ENCODE measurements around the gene AOPEP. TPM values are rescaled to one million over a fixed set of nuclear protein-coding genes. Genes with fewer than 3 reads are reported as not detected.

The AOPEP gene
- total and polyA plus RNA-seq, 7 donors, result 28.0 to 490 (median 184) TPM

- TF ChIP-seq EP300 (IDR thresholded peaks at IDR 0.05) (no peak), CTCF (IDR thresholded peaks at IDR 0.05) (no peak), POLR2A (IDR thresholded peaks at IDR 0.05) (no peak), POLR2AphosphoS5 (IDR thresholded peaks at IDR 0.05) (no peak)
- no peaks in the 10 kb centered on the region for H3K27me3 ChIP-seq
- DNase-seq, result peak; percentile 61
- no peaks in the 10 kb centered on the region for H3K36me3 ChIP-seq
- whole genome bisulfite sequencing, 2 donors, result 92 to 93% methylated on average over 17 of the region's 17 CpGs
- no peak overlapping the region for H3K4me3 ChIP-seq
- intact Hi-C loops (cut with DNase I), result loop anchor here (5.0 kb wide), 1 partner anchor 88 kb away; no protein-coding TSS in a partner anchor
- H3K27ac ChIP-seq, result peak overlapping the region; percentile 72 to 86 (median 82)
- H3K4me1 ChIP-seq, result peaks cover 0 to 53% (median 46%) of the 10 kb centered on the region in 4 donors
- H3K9me3 ChIP-seq, result no peaks in the 10 kb centered on the region
These were observed 193.0 kb downstream of the AOPEP start for GRCh38 chr9:94919376-94920098.

- Histone ChIP-seq H3K9me3 (no peaks in the 10 kb centered on the region), H3K4me1 (peaks cover 0 to 50% (median 46%) of the 10 kb centered on the region in 4 donors), H3K4me3 (no peak overlapping the region), H3K27me3 (no peaks in the 10 kb centered on the region), H3K27ac (peak overlapping the region; percentile 72 to 86 (median 82)), H3K36me3 (no peaks in the 10 kb centered on the region)
- intact Hi-C loops (cut with DNase I), result loop anchor here (5.0 kb wide), 1 partner anchor 87 kb away; no protein-coding TSS in a partner anchor
- WGBS, 2 donors, result 73 to 85% methylated on average over 12 of the region's 12 CpGs
- no peak for TF ChIP-seq EP300 (IDR thresholded peaks at IDR 0.05)
- peak in 2 of 4 donors; percentile 10 to 21 for TF ChIP-seq POLR2AphosphoS5 (IDR thresholded peaks at IDR 0.05)
- DNase-seq, result peak; percentile 79
These were observed 194.1 kb downstream of the AOPEP start for GRCh38 chr9:94920420-94921091.

- 75 to 84% methylated on average over 8 of the region's 8 CpGs for WGBS, 2 donors
- DNase-seq, result peak; percentile 62
These were observed 194.6 kb downstream of the AOPEP start for GRCh38 chr9:94921092-94921471.

GRCh38 chr9:94921656-94922055, 195.2 kb downstream of the AOPEP start:
- WGBS, 2 donors, result 88 to 91% methylated on average over 11 of the region's 11 CpGs
- Histone ChIP-seq H3K4me3 (no peak overlapping the region), H3K9me3 (no peaks in the 10 kb centered on the region), H3K27me3 (no peaks in the 10 kb centered on the region), H3K4me1 (peaks cover 0 to 50% (median 46%) of the 10 kb centered on the region in 4 donors), H3K36me3 (no peaks in the 10 kb centered on the region), H3K27ac (peak overlapping the region; percentile 72 to 86 (median 82))
- TF ChIP-seq POLR2A (IDR thresholded peaks at IDR 0.05), result no peak
- TF ChIP-seq CTCF (IDR thresholded peaks at IDR 0.05), result no peak
- no peak for TF ChIP-seq POLR2AphosphoS5 (IDR thresholded peaks at IDR 0.05)
- intact Hi-C loops (cut with DNase I), result loop anchor here (5.0 kb wide), 1 partner anchor 86 kb away; no protein-coding TSS in a partner anchor
- DNase-seq, result no peak

More at GRCh38 chr9:94921092-94921471, 194.6 kb downstream of the AOPEP start:
- Histone ChIP-seq H3K4me3 (no peak overlapping the region), H3K36me3 (no peaks in the 10 kb centered on the region), H3K27me3 (no peaks in the 10 kb centered on the region), H3K27ac (peak overlapping the region; percentile 72 to 86 (median 82)), H3K9me3 (no peaks in the 10 kb centered on the region), H3K4me1 (peaks cover 0 to 50% (median 46%) of the 10 kb centered on the region in 4 donors)
- intact Hi-C loops (cut with DNase I), result loop anchor here (5.0 kb wide), 1 partner anchor 86 kb away; no protein-coding TSS in a partner anchor
- no peak for TF ChIP-seq POLR2AphosphoS5 (IDR thresholded peaks at IDR 0.05)
- TF ChIP-seq POLR2A (IDR thresholded peaks at IDR 0.05), result no peak
- TF ChIP-seq CTCF (IDR thresholded peaks at IDR 0.05), result no peak
- TF ChIP-seq EP300 (IDR thresholded peaks at IDR 0.05), result no peak

- peak overlapping the region; percentile 72 to 86 (median 82) for H3K27ac ChIP-seq
- H3K36me3 ChIP-seq, result no peaks in the 10 kb centered on the region
- TF ChIP-seq POLR2A (IDR thresholded peaks at IDR 0.05) (no peak), POLR2AphosphoS5 (IDR thresholded peaks at IDR 0.05) (peak in 3 of 4 donors; percentile 32 to 38 (median 34)), CTCF (IDR thresholded peaks at IDR 0.05) (no peak), EP300 (IDR thresholded peaks at IDR 0.05) (no peak)
- no peaks in the 10 kb centered on the region for H3K9me3 ChIP-seq
- peak; percentile 76 for DNase-seq
- intact Hi-C loops (cut with DNase I), result loop anchor here (5.0 kb wide), 1 partner anchor 85 kb away; no protein-coding TSS in a partner anchor
- H3K4me3 ChIP-seq, result peak overlapping the region in 1 of 4 donors; percentile 3
- WGBS, 2 donors, result 70 to 73% methylated on average over 10 of the region's 10 CpGs
- H3K4me1 ChIP-seq, result peaks cover 0 to 50% (median 46%) of the 10 kb centered on the region in 4 donors
- H3K27me3 ChIP-seq, result no peaks in the 10 kb centered on the region
These were observed 195.7 kb downstream of the AOPEP start for GRCh38 chr9:94922098-94922607.

All from sigmoid colon (tissue), 7 donors.